ENCODE measurements around the gene ZBTB7B. TPM values are rescaled to one million over a fixed set of nuclear protein-coding genes. Genes with fewer than 3 reads are reported as not detected.
A peak's percentile ranks its signal among the peaks of the same experiment; 100 is the strongest.

Gene ZBTB7B
- polyA plus RNA-seq (2013, experiment 1 of 2), result 5.5 TPM
- polyA plus RNA-seq (2013, experiment 2 of 2), result 5.6 TPM

DNA sequence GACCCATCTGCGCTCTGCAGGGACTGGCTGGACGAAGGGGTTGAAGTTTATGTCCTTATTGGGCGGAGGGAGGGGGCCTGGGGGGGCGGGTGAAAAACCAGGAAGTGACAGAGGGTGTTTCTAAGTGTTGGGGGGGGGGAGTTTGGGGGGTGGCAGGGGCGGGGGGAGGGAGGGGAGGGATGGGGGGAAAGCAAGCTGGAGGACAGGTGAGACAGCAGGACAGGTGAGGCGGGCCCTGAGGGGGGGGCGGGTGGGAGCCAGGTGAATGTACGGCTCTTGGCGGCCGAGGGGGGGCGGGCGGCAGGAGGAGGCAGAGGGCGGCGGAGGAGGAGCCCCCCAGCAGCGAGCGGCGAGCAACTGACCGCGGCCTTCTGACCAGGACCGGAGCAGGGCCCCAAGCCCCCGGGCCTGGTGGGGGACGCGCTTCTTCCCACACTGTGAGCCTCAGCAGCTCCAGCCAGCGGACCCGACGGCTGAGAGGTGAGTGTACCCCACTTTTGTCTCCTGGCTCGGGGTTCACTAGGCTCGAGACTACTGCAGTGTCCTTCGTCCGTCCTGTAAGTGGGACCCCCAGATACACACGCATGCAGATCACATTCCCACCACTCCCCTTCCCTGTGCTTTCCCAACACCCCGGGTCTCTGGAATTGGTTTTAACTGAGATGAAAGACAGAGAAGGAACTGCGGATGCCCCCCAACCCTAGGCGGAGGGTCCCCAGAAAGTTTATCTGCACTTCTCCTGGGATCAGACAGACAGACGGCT, at the start of gene ZBTB7B:
TSS of gene ZBTB7B (plus strand) at position 339 of the 763 bp plus-strand sequence. CDS start 11,859 bp downstream, outside the sequence.
- H3K18ac ChIP-seq (ENCODE audit: low read length), result peak within 1 kb of the TSS; percentile 97
- peak within 1 kb of the TSS; percentile 94 for H3K14ac ChIP-seq (ENCODE audit: low read length)
- H3K23ac ChIP-seq (ENCODE audit: low read depth, low read length, poor library complexity), result peak within 1 kb of the TSS; percentile 80
- peak within 1 kb of the TSS; percentile 72 for H2AK5ac ChIP-seq (ENCODE audit: low read depth, low read length)
- no peak for DNase-seq (ENCODE audit: low spot score)
- H3K9ac ChIP-seq (ENCODE audit: low read depth, low read length, poor library complexity), result peak within 1 kb of the TSS; percentile 85
- peak within 1 kb of the TSS; percentile 85 for H4K91ac ChIP-seq (ENCODE audit: low read depth, low read length, poor library complexity)
- H2BK12ac ChIP-seq (ENCODE audit: low read length), result peak within 1 kb of the TSS; percentile 94
- H2BK120ac ChIP-seq (ENCODE audit: low read depth, low read length), result peak within 1 kb of the TSS; percentile 94
- no peaks in the 10 kb centered on the region for H3K36me3 ChIP-seq (replicated peaks in 1 of 2; ENCODE audit: control insufficient read depth in 2 of 2, insufficient read depth in 2 of 2, low read length in 2 of 2)
- H2AFZ ChIP-seq (ENCODE audit: low read length), result peak within 1 kb of the TSS; percentile 97
- peak within 1 kb of the TSS; percentile 69 for H2BK15ac ChIP-seq (ENCODE audit: low read length)
- no peaks in the 10 kb centered on the region for H3K9me3 ChIP-seq (replicated peaks in 1 of 2; ENCODE audit: control insufficient read depth in 2 of 2, insufficient read depth in 1 of 2, low read depth in 1 of 2, low read length in 2 of 2)
- H3K27me3 ChIP-seq (ENCODE audit: control insufficient read depth in 3 of 3, insufficient read depth in 3 of 3, low read depth in 1 of 3, low read length in 3 of 3), result peaks cover 0 to 2% (median 0%) of the 10 kb centered on the region in 3 experiments
- peaks cover 17 to 19% of the 10 kb centered on the region in 2 donors for H3K4me1 ChIP-seq (ENCODE audit: control insufficient read depth in 2 of 2, insufficient read depth in 1 of 2, low read depth in 1 of 2, low read length in 2 of 2)
- peak within 1 kb of the TSS; percentile 95 for H3K4ac ChIP-seq (ENCODE audit: low read length)
- H4K8ac ChIP-seq (ENCODE audit: low read depth, low read length), result no peak within 1 kb of the TSS
- peak within 1 kb of the TSS; percentile 89 to 90 for H3K4me3 ChIP-seq (ENCODE audit: low read length in 2 of 2)
- peak within 1 kb of the TSS; percentile 89 for H3K27ac ChIP-seq (replicated peaks; ENCODE audit: low read length)
- H3K79me1 ChIP-seq (ENCODE audit: low read depth, low read length), result peaks cover 12% of the 10 kb centered on the region
- H2BK5ac ChIP-seq (ENCODE audit: low read length), result peak within 1 kb of the TSS; percentile 97
- no CpG with 5 or more reads among the region's 35 CpGs for WGBS, 2 donors (ENCODE audit: extremely low coverage in 2 of 2, insufficient read length in 2 of 2, insufficient replicate concordance in 1 of 2)
- peak within 1 kb of the TSS; percentile 99 for H3K4me2 ChIP-seq (ENCODE audit: insufficient read depth, low read length, poor library complexity, severe bottlenecking)

DNA sequence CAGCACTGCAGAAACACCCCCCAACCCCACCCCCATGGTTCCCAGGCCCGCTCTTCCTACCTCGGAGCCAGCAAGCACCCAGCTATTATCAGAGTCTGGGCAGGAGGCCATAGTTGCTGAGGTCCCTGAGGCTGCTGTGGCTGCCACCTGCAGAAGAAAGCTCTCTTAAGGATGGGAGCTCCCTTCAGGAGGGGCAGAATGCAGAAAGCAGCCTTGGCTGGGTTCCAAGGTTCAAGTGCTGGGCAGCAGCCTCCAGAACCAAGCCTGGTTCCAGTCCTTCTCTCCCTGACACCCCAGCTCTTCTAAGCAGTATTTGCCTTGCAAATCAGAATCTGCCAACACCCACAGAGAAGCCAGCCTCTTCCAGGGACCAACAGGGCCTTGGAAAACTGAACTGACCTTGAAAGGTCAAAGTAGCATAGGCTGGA, 49.0 kb upstream of the ZBTB7B start:
- H2AFZ ChIP-seq (ENCODE audit: low read length), result no peak overlapping the region
- no peak overlapping the region for H3K27ac ChIP-seq (replicated peaks; ENCODE audit: low read length)
- no peak overlapping the region for H4K8ac ChIP-seq (ENCODE audit: low read depth, low read length)
- H2BK12ac ChIP-seq (ENCODE audit: low read length), result no peak overlapping the region
- no peak overlapping the region for H2BK120ac ChIP-seq (ENCODE audit: low read depth, low read length)
- H3K4ac ChIP-seq (ENCODE audit: low read length), result no peak overlapping the region
- no peak overlapping the region for H3K14ac ChIP-seq (ENCODE audit: low read length)
- H3K4me1 ChIP-seq (ENCODE audit: control insufficient read depth in 2 of 2, insufficient read depth in 1 of 2, low read depth in 1 of 2, low read length in 2 of 2), result peaks cover 27 to 28% of the 10 kb centered on the region in 2 donors
- WGBS, 2 donors (ENCODE audit: extremely low coverage in 2 of 2, insufficient read length in 2 of 2, insufficient replicate concordance in 1 of 2), result no CpG with 5 or more reads among the region's 2 CpGs
- no peak overlapping the region for H2AK5ac ChIP-seq (ENCODE audit: low read depth, low read length)
- H4K91ac ChIP-seq (ENCODE audit: low read depth, low read length, poor library complexity), result no peak overlapping the region
- no peak overlapping the region for H2BK15ac ChIP-seq (ENCODE audit: low read length)
- H3K9ac ChIP-seq (ENCODE audit: low read depth, low read length, poor library complexity), result no peak overlapping the region
- H3K36me3 ChIP-seq (replicated peaks in 1 of 2; ENCODE audit: control insufficient read depth in 2 of 2, insufficient read depth in 2 of 2, low read length in 2 of 2), result peaks cover 19 to 30% of the 10 kb centered on the region in 2 donors
- no peak overlapping the region for H3K4me3 ChIP-seq (ENCODE audit: low read length in 2 of 2)
- no peaks in the 10 kb centered on the region for H3K27me3 ChIP-seq (ENCODE audit: control insufficient read depth in 3 of 3, insufficient read depth in 3 of 3, low read depth in 1 of 3, low read length in 3 of 3)
- H3K4me2 ChIP-seq (ENCODE audit: insufficient read depth, low read length, poor library complexity, severe bottlenecking), result no peak overlapping the region
- H3K79me1 ChIP-seq (ENCODE audit: low read depth, low read length), result peaks cover 5% of the 10 kb centered on the region
- H2BK5ac ChIP-seq (ENCODE audit: low read length), result no peak overlapping the region
- H3K9me3 ChIP-seq (replicated peaks in 1 of 2; ENCODE audit: control insufficient read depth in 2 of 2, insufficient read depth in 1 of 2, low read depth in 1 of 2, low read length in 2 of 2), result no peaks in the 10 kb centered on the region
- H3K18ac ChIP-seq (ENCODE audit: low read length), result no peak overlapping the region
- DNase-seq (ENCODE audit: low spot score), result no peak
- H3K23ac ChIP-seq (ENCODE audit: low read depth, low read length, poor library complexity), result no peak overlapping the region

DNA sequence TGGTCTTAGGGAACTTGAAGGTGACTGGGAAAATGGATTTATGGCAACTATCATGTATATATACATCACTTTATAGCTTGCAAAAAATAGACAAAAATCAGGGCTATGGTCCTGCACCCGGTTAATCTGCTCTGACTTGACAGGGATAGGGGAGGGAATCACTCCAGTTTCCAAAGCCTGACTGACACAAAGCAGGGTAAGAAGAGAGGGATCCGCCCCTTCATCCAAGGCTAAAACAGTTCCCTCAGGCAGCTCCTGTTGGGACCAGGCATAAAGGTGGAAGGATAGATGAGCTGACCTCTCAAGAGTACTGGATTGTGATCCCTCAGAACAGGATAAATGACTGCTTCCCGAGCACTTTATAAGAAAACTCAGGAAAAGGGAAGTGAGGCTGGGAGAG, 48.1 kb upstream of the ZBTB7B start:
- Histone ChIP-seq H3K27me3 (ENCODE audit: control insufficient read depth in 3 of 3, insufficient read depth in 3 of 3, low read depth in 1 of 3, low read length in 3 of 3) (no peaks in the 10 kb centered on the region), H3K18ac (ENCODE audit: low read length) (no peak overlapping the region), H3K9me3 (replicated peaks in 1 of 2; ENCODE audit: control insufficient read depth in 2 of 2, insufficient read depth in 1 of 2, low read depth in 1 of 2, low read length in 2 of 2) (no peaks in the 10 kb centered on the region), H3K36me3 (replicated peaks in 1 of 2; ENCODE audit: control insufficient read depth in 2 of 2, insufficient read depth in 2 of 2, low read length in 2 of 2) (peaks cover 23 to 39% of the 10 kb centered on the region in 2 donors), H2AK5ac (ENCODE audit: low read depth, low read length) (no peak overlapping the region), H3K79me1 (ENCODE audit: low read depth, low read length) (peaks cover 10% of the 10 kb centered on the region), H4K91ac (ENCODE audit: low read depth, low read length, poor library complexity) (no peak overlapping the region), H2BK5ac (ENCODE audit: low read length) (no peak overlapping the region), H2BK15ac (ENCODE audit: low read length) (no peak overlapping the region), H2AFZ (ENCODE audit: low read length) (no peak overlapping the region), H2BK12ac (ENCODE audit: low read length) (no peak overlapping the region), H2BK120ac (ENCODE audit: low read depth, low read length) (no peak overlapping the region), H3K14ac (ENCODE audit: low read length) (no peak overlapping the region), H3K27ac (replicated peaks; ENCODE audit: low read length) (peak overlapping the region; percentile 97), H4K8ac (ENCODE audit: low read depth, low read length) (no peak overlapping the region), H3K4me3 (ENCODE audit: low read length in 2 of 2) (peak overlapping the region; percentile 59 to 84), H3K4me2 (ENCODE audit: insufficient read depth, low read length, poor library complexity, severe bottlenecking) (peak overlapping the region; percentile 76), H3K4me1 (ENCODE audit: control insufficient read depth in 2 of 2, insufficient read depth in 1 of 2, low read depth in 1 of 2, low read length in 2 of 2) (peaks cover 27 to 28% of the 10 kb centered on the region in 2 donors), H3K9ac (ENCODE audit: low read depth, low read length, poor library complexity) (no peak overlapping the region), H3K4ac (ENCODE audit: low read length) (no peak overlapping the region), H3K23ac (ENCODE audit: low read depth, low read length, poor library complexity) (no peak overlapping the region)
- no CpG with 5 or more reads among the region's 3 CpGs for WGBS, 2 donors (ENCODE audit: extremely low coverage in 2 of 2, insufficient read length in 2 of 2, insufficient replicate concordance in 1 of 2)
- no peak for DNase-seq (ENCODE audit: low spot score)

DNA sequence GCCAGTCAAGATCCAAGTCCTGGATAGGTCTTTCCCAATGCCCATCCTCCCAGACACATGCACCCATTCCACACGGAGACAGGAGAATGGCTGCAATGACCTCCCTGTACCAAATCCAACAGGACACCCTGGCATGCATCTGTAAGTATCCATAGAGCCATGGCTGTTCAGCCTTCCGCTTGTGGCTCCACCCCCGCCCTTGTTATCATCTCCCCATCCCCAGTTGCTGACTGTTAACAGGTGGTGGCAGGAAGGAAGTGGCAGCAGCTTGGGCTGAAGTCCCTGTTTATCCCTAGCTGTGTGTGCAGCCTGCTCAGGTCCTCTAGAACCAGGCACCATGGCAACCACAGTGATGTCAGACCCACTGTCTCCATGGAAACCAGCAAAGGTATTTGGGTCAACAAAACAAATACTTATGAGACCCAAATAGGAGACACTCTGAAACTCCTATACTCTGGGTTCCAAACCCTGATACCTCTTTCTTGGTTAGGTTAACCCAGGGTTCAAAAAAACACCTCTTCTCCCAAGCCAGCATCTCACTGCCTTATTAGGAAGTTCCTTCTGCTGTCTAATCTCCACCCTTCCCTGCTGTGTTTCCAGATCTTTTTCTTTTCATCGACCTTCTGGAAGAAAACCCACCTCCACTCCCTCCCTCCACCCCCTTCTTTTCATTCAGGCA, 47.4 kb upstream of the ZBTB7B start:
- no peak overlapping the region for H2BK15ac ChIP-seq (ENCODE audit: low read length)
- H3K23ac ChIP-seq (ENCODE audit: low read depth, low read length, poor library complexity), result no peak overlapping the region
- no peak overlapping the region for H4K8ac ChIP-seq (ENCODE audit: low read depth, low read length)
- peaks cover 26 to 44% of the 10 kb centered on the region in 2 donors for H3K36me3 ChIP-seq (replicated peaks in 1 of 2; ENCODE audit: control insufficient read depth in 2 of 2, insufficient read depth in 2 of 2, low read length in 2 of 2)
- H3K27ac ChIP-seq (replicated peaks; ENCODE audit: low read length), result peak overlapping the region; percentile 97
- H2BK120ac ChIP-seq (ENCODE audit: low read depth, low read length), result no peak overlapping the region
- H2AK5ac ChIP-seq (ENCODE audit: low read depth, low read length), result no peak overlapping the region
- H3K4me1 ChIP-seq (ENCODE audit: control insufficient read depth in 2 of 2, insufficient read depth in 1 of 2, low read depth in 1 of 2, low read length in 2 of 2), result peaks cover 27 to 28% of the 10 kb centered on the region in 2 donors
- peak; percentile 84 for DNase-seq (ENCODE audit: low spot score)
- H3K79me1 ChIP-seq (ENCODE audit: low read depth, low read length), result peaks cover 12% of the 10 kb centered on the region
- no peak overlapping the region for H3K9ac ChIP-seq (ENCODE audit: low read depth, low read length, poor library complexity)
- H2BK5ac ChIP-seq (ENCODE audit: low read length), result no peak overlapping the region
- no peaks in the 10 kb centered on the region for H3K27me3 ChIP-seq (ENCODE audit: control insufficient read depth in 3 of 3, insufficient read depth in 3 of 3, low read depth in 1 of 3, low read length in 3 of 3)
- H3K9me3 ChIP-seq (replicated peaks in 1 of 2; ENCODE audit: control insufficient read depth in 2 of 2, insufficient read depth in 1 of 2, low read depth in 1 of 2, low read length in 2 of 2), result no peaks in the 10 kb centered on the region
- WGBS, 2 donors (ENCODE audit: extremely low coverage in 2 of 2, insufficient read length in 2 of 2, insufficient replicate concordance in 1 of 2), result no CpG with 5 or more reads among the region's 4 CpGs
- no peak overlapping the region for H3K14ac ChIP-seq (ENCODE audit: low read length)
- H2BK12ac ChIP-seq (ENCODE audit: low read length), result no peak overlapping the region
- H3K4me3 ChIP-seq (ENCODE audit: low read length in 2 of 2), result peak overlapping the region; percentile 59 to 84
- no peak overlapping the region for H4K91ac ChIP-seq (ENCODE audit: low read depth, low read length, poor library complexity)
- H3K18ac ChIP-seq (ENCODE audit: low read length), result no peak overlapping the region
- peak overlapping the region; percentile 83 for H2AFZ ChIP-seq (ENCODE audit: low read length)
- no peak overlapping the region for H3K4ac ChIP-seq (ENCODE audit: low read length)
- peak overlapping the region; percentile 76 for H3K4me2 ChIP-seq (ENCODE audit: insufficient read depth, low read length, poor library complexity, severe bottlenecking)

Measured in neuronal stem cell (in vitro differentiated cells).